Trophoblast cell (in vitro differentiated cells and primary cell): ENCODE data around the gene ATXN2.
A peak's percentile ranks its signal among the peaks of the same experiment; 100 is the strongest.

Experiments
- DNase-seq, 2 donors: peaks; one replicate each; pipeline ENCODE4 v3.0.0-alpha.2; 2016
- H2AFZ ChIP-seq: 2 replicates; pipeline ENCODE4 v1.6.1; 2013; ENCODE audit warnings: low read length, moderate library complexity, mild to moderate bottlenecking; ENCODE audit not compliant: insufficient read depth, poor library complexity
- H2AK5ac ChIP-seq: 2 replicates; pipeline ENCODE4 v1.6.1; 2013; ENCODE audit warnings: mild to moderate bottlenecking, low read length
- H2BK120ac ChIP-seq: 2 replicates; pipeline ENCODE4 v1.6.1; 2013; ENCODE audit warnings: low read length, mild to moderate bottlenecking, moderate library complexity; ENCODE audit not compliant: insufficient read depth, poor library complexity
- H2BK12ac ChIP-seq: 2 replicates; pipeline ENCODE4 v1.6.1; 2013; ENCODE audit warnings: mild to moderate bottlenecking, low read length, moderate library complexity
- H2BK5ac ChIP-seq: 2 replicates; pipeline ENCODE4 v1.6.1; 2013; ENCODE audit warnings: low read length, low read depth, moderate library complexity, mild to moderate bottlenecking; ENCODE audit not compliant: poor library complexity
- H3K14ac ChIP-seq: 2 replicates; pipeline ENCODE4 v1.6.1; 2013; ENCODE audit warnings: mild to moderate bottlenecking, low read length
- H3K18ac ChIP-seq: 2 replicates; pipeline ENCODE4 v1.6.1; 2013; ENCODE audit warnings: mild to moderate bottlenecking, low read length
- H3K23ac ChIP-seq: 2 replicates; pipeline ENCODE4 v1.6.1; 2013; ENCODE audit warnings: low read length
- H3K27ac ChIP-seq: 2 replicates; pipeline ENCODE4 v1.5.1; 2013; ENCODE audit warnings: low read depth, mild to moderate bottlenecking, inconsistent platforms, low read length, moderate library complexity
- H3K27me3 ChIP-seq: 2 replicates; pipeline ENCODE4 v1.6.1; 2013; ENCODE audit warnings: inconsistent platforms, mild to moderate bottlenecking, low read length, moderate library complexity; ENCODE audit not compliant: insufficient read depth
- H3K36me3 ChIP-seq, 2 experiments: 1 replicate in 1 of 2; 2 replicates in 1 of 2; pipeline ENCODE4 v1.6.1; 2013; ENCODE audit warnings: low read length in 2 of 2, mild to moderate bottlenecking in 2 of 2, moderate library complexity in 1 of 2; ENCODE audit not compliant: insufficient read depth in 2 of 2, control insufficient read depth in 1 of 2
- H3K4ac ChIP-seq: 2 replicates; pipeline ENCODE4 v1.6.1; 2013; ENCODE audit warnings: low read depth, mild to moderate bottlenecking, low read length, moderate library complexity
- H3K4me1 ChIP-seq, 2 experiments: 1 replicate in 1 of 2; 2 replicates in 1 of 2; pipeline ENCODE4 v1.6.1; 2013; ENCODE audit warnings: low read length in 2 of 2, mild to moderate bottlenecking in 2 of 2, moderate library complexity in 1 of 2; ENCODE audit not compliant: insufficient read depth in 2 of 2, control insufficient read depth in 1 of 2
- H3K4me2 ChIP-seq: 2 replicates; pipeline ENCODE4 v1.6.1; 2013; ENCODE audit warnings: inconsistent platforms, mild to moderate bottlenecking, low read length, moderate library complexity
- H3K4me3 ChIP-seq: 2 replicates; pipeline ENCODE4 v1.5.1; 2013; ENCODE audit warnings: mild to moderate bottlenecking, low read depth, low read length, inconsistent platforms
- H3K79me1 ChIP-seq: one replicate; pipeline ENCODE4 v1.6.1; 2013; ENCODE audit warnings: low read length
- H3K79me2 ChIP-seq: 2 replicates; pipeline ENCODE4 v1.6.1; 2013; ENCODE audit warnings: low read length, mild to moderate bottlenecking; ENCODE audit not compliant: control insufficient read depth, insufficient read depth, poor library complexity
- H3K9ac ChIP-seq: 2 replicates; pipeline ENCODE4 v1.6.1; 2013; ENCODE audit warnings: mild to moderate bottlenecking, low read length
- H3K9me3 ChIP-seq: 2 replicates; pipeline ENCODE4 v1.6.1; 2013; ENCODE audit warnings: low read depth, mild to moderate bottlenecking, control low read depth, inconsistent platforms, low read length; ENCODE audit not compliant: insufficient read depth
- H4K12ac ChIP-seq: 2 replicates; pipeline ENCODE4 v1.6.1; 2013; ENCODE audit warnings: low read depth, mild to moderate bottlenecking, low read length, moderate library complexity
- H4K8ac ChIP-seq: 2 replicates; pipeline ENCODE4 v1.6.1; 2013; ENCODE audit warnings: low read depth, mild to moderate bottlenecking, low read length, moderate library complexity
- H4K91ac ChIP-seq: one replicate; pipeline ENCODE4 v1.6.1; 2013; ENCODE audit warnings: low read depth, mild to moderate bottlenecking, low read length, moderate library complexity
- WGBS: extraction: QIAGEN DNeasy Blood & Tissue Kit; methylation state at CpG from one replicate; pipeline ENCODE4 v1.1.7; 2013; ENCODE audit warnings: missing lambda C conversion rate; ENCODE audit not compliant: insufficient read length, insufficient coverage; ENCODE audit errors: extremely low coverage; 5-methylcytosine and 5-hydroxymethylcytosine counted together

Gene ATXN2

DNA sequence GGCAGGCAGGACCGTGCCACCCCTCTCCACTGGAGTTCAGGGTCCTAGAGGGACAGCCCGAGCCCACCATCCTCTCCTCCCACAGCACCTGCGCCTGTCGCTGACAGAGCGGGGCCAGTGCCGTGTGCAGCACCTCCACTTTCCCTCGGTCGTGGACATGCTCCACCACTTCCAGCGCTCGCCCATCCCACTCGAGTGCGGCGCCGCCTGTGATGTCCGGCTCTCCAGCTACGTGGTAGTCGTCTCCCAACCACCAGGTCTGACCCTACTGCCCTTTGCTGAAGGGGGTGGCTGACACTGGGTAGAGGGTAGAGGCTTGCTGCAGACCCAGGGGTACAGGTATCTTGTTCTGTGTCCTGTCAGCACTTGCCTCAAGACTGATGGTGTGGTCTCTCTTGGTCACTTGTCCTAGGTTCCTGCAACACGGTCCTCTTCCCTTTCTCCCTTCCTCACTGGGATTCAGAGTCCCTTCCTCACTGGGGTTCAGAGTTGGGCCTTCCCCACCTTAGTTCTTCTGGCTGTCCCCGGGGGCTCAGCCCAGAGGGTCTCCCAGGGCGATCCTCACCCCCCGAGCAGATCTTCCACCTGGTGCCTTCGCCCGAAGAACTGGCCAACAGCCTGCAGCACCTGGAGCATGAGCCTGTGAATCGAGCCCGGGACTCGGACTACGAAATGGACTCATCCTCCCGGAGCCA, 151.4 kb downstream of the ATXN2 start:
- Histone ChIP-seq H2BK5ac (no peak overlapping the region), H3K27me3 (no peaks in the 10 kb centered on the region), H3K4me3 (no peak overlapping the region), H4K12ac (no peak overlapping the region), H2BK120ac (no peak overlapping the region), H3K9me3 (no peaks in the 10 kb centered on the region), H3K4me2 (no peak overlapping the region), H3K4me1 (peaks cover 20 to 24% of the 10 kb centered on the region in 2 experiments), H4K91ac (no peak overlapping the region), H3K27ac (no peak overlapping the region), H3K36me3 (peaks cover 43 to 59% of the 10 kb centered on the region in 2 experiments), H2BK12ac (no peak overlapping the region), H3K4ac (no peak overlapping the region), H3K23ac (no peak overlapping the region), H3K14ac (no peak overlapping the region), H2AFZ (no peak overlapping the region), H3K79me2 (no peaks in the 10 kb centered on the region), H3K9ac (no peak overlapping the region), H4K8ac (no peak overlapping the region), H2AK5ac (no peak overlapping the region), H3K79me1 (peaks cover 5% of the 10 kb centered on the region), H3K18ac (no peak overlapping the region)
- no peak for DNase-seq
- WGBS, result no CpG with 5 or more reads among the region's 28 CpGs

DNA sequence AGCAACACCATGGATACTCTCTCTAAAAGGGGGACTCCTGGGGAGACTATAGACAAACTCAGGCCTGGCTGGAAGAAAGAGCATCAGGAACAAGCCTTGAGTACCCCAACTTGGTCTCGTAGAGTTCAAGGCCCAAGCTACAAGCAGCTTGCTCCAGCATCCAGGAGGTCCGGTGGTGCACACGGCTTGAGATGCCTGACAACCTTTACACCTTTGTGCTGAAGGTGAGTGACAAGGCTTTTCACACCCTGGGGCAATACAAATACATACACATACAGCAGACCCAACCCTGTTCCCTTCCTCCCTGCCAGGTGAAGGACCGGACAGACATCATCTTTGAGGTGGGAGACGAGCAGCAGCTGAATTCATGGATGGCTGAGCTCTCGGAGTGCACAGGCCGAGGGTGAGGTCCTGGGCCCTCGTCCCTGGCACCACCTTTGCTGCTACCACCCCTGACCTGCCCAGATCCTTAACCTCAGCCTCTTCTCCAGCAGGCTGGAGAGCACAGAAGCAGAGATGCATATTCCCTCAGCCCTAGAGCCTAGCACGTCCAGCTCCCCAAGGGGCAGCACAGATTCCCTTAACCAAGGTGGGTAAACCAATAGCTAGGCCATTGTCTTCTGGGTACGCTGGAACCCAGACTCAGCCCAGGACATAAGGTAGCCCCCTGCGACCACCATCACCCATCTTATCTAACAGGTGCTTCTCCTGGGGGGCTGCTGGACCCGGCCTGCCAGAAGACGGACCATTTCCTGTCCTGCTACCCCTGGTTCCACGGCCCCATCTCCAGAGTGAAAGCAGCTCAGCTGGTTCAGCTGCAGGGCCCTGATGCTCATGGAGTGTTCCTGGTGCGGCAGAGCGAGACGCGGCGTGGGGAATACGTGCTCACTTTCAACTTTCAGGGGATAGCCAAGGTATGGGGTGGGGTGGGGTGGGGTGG, 152.2 kb downstream of the ATXN2 start:
- no peak overlapping the region for H4K8ac ChIP-seq
- no peak overlapping the region for H4K12ac ChIP-seq
- H3K27me3 ChIP-seq, result no peaks in the 10 kb centered on the region
- H2AK5ac ChIP-seq, result no peak overlapping the region
- H4K91ac ChIP-seq, result no peak overlapping the region
- H3K79me2 ChIP-seq, result no peaks in the 10 kb centered on the region
- no peak overlapping the region for H3K9ac ChIP-seq
- no peak overlapping the region for H2BK12ac ChIP-seq
- H3K14ac ChIP-seq, result no peak overlapping the region
- H2BK120ac ChIP-seq, result no peak overlapping the region
- no peaks in the 10 kb centered on the region for H3K9me3 ChIP-seq
- H3K27ac ChIP-seq, result no peak overlapping the region
- WGBS, result no CpG with 5 or more reads among the region's 20 CpGs
- H3K4me2 ChIP-seq, result no peak overlapping the region
- H3K79me1 ChIP-seq, result peaks cover 8% of the 10 kb centered on the region
- no peak overlapping the region for H3K4me3 ChIP-seq
- peaks cover 43 to 63% of the 10 kb centered on the region in 2 experiments for H3K36me3 ChIP-seq
- H3K4me1 ChIP-seq, result peaks cover 26 to 28% of the 10 kb centered on the region in 2 experiments
- H2BK5ac ChIP-seq, result no peak overlapping the region
- no peak overlapping the region for H2AFZ ChIP-seq
- H3K4ac ChIP-seq, result no peak overlapping the region
- no peak overlapping the region for H3K23ac ChIP-seq
- DNase-seq, result no peak
- H3K18ac ChIP-seq, result no peak overlapping the region

DNA sequence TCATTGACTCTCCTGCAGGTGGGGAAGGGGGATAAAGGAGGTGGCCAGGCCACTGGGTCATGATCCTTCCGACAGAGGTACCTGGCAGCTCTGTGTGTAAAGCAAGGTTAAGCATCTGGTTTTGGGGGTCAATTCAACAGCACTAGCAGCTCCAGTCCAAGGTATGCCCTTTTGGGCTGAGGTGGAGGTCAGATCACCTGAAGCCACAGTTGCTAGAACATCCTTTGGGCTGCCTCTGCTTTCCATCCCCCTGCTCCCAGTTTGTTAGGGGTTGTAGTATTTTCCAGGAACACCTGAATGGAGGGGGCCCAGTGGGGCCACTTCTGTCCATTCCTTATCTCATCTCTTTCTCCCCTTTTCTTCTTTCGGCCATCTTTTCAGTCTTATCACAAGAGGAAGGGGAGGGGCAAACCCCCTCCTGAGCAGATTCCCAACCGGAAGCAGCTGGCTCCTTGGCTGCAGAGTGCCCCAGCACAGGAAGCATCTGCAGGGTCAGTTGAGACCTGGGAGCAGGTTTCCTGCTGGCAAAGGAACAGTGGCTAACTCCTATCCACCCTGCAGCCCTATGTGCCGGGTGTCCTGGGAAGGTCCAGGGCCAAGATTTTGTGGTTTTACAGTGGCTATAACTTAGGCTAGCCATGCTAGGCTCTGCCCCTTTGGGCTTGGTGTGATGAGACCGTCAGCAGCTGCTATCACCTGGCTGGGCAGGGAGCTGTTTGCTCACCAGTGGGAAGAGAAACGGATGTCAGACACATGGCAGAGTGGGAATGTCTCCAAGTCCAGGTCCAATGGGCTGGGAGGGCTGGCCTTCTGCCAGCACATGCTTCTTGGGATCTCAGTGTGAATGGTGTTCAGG, 153.2 kb downstream of the ATXN2 start:
- H3K36me3 ChIP-seq, result peaks cover 43 to 61% of the 10 kb centered on the region in 2 experiments
- H2BK5ac ChIP-seq, result no peak overlapping the region
- no CpG with 5 or more reads among the region's 6 CpGs for WGBS
- no peak overlapping the region for H3K23ac ChIP-seq
- peak overlapping the region; percentile 17 for H3K18ac ChIP-seq
- no peak overlapping the region for H2BK12ac ChIP-seq
- H2AK5ac ChIP-seq, result no peak overlapping the region
- H4K12ac ChIP-seq, result no peak overlapping the region
- H3K4ac ChIP-seq, result no peak overlapping the region
- no peak overlapping the region for H2BK120ac ChIP-seq
- H3K9me3 ChIP-seq, result no peaks in the 10 kb centered on the region
- H4K8ac ChIP-seq, result peak overlapping the region; percentile 11
- H2AFZ ChIP-seq, result peak overlapping the region; percentile 10
- H3K4me1 ChIP-seq, result peaks cover 26 to 28% of the 10 kb centered on the region in 2 experiments
- H3K79me1 ChIP-seq, result peaks cover 8% of the 10 kb centered on the region
- no peaks in the 10 kb centered on the region for H3K79me2 ChIP-seq
- no peak overlapping the region for H4K91ac ChIP-seq
- DNase-seq, result no peak
- no peak overlapping the region for H3K9ac ChIP-seq
- H3K4me2 ChIP-seq, result no peak overlapping the region
- H3K27me3 ChIP-seq, result no peaks in the 10 kb centered on the region
- H3K27ac ChIP-seq, result peak overlapping the region; percentile 41
- H3K4me3 ChIP-seq, result no peak overlapping the region
- no peak overlapping the region for H3K14ac ChIP-seq
